ENCODE measurements around the gene GRIN3A.

The GRIN3A gene

DNA sequence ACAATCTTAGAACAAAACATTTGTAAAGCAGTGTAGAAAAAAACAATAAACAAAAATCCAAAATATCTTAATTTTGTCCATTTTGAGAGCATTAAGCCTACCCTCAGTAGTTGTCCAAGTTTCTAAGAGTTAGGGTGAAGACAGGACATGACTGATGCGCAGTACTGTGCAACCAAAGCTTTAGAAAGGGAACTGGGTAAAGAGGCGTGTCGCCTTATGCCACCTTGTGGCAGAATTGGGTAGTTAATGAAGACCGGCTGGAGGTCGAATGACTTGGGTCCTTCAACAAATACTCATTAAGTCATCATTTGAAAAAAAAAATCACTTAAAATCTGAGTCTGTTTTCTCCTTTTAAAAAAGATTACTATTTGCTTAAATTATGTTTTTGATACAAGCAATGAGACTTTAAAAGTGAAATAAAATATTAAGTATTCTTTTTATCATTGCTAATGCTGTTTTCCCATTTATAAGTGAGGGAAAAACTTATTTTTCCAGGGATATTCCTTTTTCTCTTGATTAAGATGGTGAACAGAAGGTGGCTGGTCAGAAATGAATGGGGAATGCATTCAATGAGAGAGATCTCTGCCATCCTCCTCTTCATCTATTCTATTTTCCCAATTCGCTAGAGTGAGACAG, 208.3 kb downstream of the GRIN3A start:
- DNase-seq (ENCODE audit: low read depth): peak; percentile 49
- TF ChIP-seq, protein P1, sequence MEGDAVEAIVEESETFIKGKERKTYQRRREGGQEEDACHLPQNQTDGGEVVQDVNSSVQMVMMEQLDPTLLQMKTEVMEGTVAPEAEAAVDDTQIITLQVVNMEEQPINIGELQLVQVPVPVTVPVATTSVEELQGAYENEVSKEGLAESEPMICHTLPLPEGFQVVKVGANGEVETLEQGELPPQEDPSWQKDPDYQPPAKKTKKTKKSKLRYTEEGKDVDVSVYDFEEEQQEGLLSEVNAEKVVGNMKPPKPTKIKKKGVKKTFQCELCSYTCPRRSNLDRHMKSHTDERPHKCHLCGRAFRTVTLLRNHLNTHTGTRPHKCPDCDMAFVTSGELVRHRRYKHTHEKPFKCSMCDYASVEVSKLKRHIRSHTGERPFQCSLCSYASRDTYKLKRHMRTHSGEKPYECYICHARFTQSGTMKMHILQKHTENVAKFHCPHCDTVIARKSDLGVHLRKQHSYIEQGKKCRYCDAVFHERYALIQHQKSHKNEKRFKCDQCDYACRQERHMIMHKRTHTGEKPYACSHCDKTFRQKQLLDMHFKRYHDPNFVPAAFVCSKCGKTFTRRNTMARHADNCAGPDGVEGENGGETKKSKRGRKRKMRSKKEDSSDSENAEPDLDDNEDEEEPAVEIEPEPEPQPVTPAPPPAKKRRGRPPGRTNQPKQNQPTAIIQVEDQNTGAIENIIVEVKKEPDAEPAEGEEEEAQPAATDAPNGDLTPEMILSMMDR (IDR thresholded peaks at IDR 0.05; ENCODE audit: low read depth, low read length, missing control alignments): peak; percentile 74
- H3K4me3 ChIP-seq (ENCODE audit: low read depth, low read length): no peak overlapping the region

DNA sequence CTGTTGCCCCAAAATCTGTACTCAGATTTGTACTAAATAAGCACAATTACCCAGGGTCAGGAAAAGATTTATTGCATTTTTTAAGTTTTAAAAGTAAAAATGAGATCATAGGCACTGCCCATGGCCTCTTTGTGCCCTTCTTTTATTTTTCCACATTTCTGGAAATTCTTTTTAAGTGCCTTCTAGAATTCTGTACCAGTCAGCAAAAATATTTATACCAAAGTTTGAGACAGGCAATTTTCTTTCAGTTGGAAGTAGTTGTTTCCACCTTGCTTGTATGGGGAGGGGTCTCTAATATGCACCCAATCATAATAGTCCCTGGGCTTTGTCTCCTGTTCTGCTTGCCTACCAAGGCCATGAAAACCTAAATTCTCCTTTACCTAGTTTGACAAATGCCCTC, 210.4 kb downstream of the GRIN3A start:
- TF ChIP-seq, protein P1 (IDR thresholded peaks at IDR 0.05; ENCODE audit: low read depth, low read length, missing control alignments): no peak
- DNase-seq (ENCODE audit: low read depth): no peak
- H3K4me3 ChIP-seq (ENCODE audit: low read depth, low read length): no peak overlapping the region

DNA sequence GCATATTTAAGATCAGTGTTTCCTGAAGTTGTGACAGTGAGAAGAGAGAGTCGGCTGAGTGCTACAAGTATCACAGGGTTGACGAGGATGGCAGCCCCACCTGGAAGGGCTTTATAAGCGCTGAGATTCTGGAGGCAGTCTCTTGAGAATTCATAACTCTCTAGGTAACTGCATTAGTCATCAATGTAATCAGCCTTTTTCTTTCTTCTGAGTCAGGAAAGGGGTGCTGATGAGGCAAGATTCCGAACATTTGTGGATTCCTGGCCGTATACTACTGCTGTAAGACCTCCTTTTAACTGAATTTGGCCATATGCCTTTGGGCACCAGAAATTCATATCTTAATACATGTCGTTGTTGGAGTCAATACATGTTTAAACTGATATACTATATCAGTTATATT, 211.4 kb downstream of the GRIN3A start:
- no peak for DNase-seq (ENCODE audit: low read depth)
- no peak overlapping the region for H3K4me3 ChIP-seq (ENCODE audit: low read depth, low read length)
- TF ChIP-seq, protein P1 (IDR thresholded peaks at IDR 0.05; ENCODE audit: low read depth, low read length, missing control alignments): no peak

DNA sequence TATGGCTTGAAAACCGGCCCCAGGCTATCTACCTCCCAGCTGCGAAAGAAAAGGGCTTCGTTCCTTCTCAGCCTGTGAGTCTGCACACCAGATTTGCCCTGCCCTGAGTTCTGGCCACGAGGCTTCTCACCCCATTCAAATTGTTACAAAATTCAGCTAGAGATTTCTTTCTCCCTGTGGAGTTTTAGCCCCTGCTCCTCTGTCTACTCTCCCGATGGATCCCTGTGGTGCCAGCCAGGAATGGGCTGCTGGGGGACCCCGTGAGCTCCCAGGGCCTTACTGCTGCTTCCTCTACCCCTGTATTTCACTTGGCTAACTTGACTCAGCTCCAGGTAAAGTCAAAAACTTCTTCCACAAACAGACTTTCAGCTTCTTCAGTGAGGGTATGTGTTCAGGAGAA, 214.1 kb downstream of the GRIN3A start:
- TF ChIP-seq, protein P1 (IDR thresholded peaks at IDR 0.05; ENCODE audit: low read depth, low read length, missing control alignments): no peak
- no peak for DNase-seq (ENCODE audit: low read depth)
- no peak overlapping the region for H3K4me3 ChIP-seq (ENCODE audit: low read depth, low read length)
